HEK293 (cell line): ENCODE measurements around the gene BCAS3.

Source experiments
- CTCF ChIA-PET: fragments of 350-600 bp; formaldehyde crosslinking; extraction: SDS; loops from one replicate; lab custom pipeline; 2021; ENCODE audit warnings: antibody characterized with exemption; lab: Yijun Ruan, JAX
- POLR2A ChIA-PET: fragments of 300-600 bp; formaldehyde crosslinking; extraction: SDS; loops from one replicate; lab custom pipeline; 2020; ENCODE audit warnings: antibody characterized with exemption, inconsistent platforms; lab: Yijun Ruan, JAX
- H3K27ac ChIP-seq: fragments of 200-500 bp; sonication (Bioruptor generic); 2 replicates; pipeline ENCODE4 v1.5.1; 2014; ENCODE audit warnings: low read depth, low read length, control low read depth, inconsistent platforms; ENCODE audit errors: extremely low read depth
- H3K36me3 ChIP-seq, 2 experiments: fragments of 200-500 bp in 1 of 2; sonication (Bioruptor generic) in 1 of 2; 1 replicate in 1 of 2; 2 replicates in 1 of 2; pipeline ENCODE4 v1.5.1; 2014 to 2017; ENCODE audit warnings: inconsistent platforms in 2 of 2, low read length in 2 of 2; ENCODE audit not compliant: control insufficient read depth in 2 of 2, insufficient read depth in 1 of 2
- H3K4me1 ChIP-seq: fragments of 200-500 bp; sonication (Bioruptor generic); 2 replicates; pipeline ENCODE4 v1.5.1; 2014; ENCODE audit warnings: mild to moderate bottlenecking, low read length, inconsistent platforms; ENCODE audit not compliant: control insufficient read depth, insufficient read depth
- H3K4me3 ChIP-seq: 2 replicates; pipeline ENCODE4 v1.5.1; 2011; ENCODE audit warnings: low read depth, mild to moderate bottlenecking, control low read depth, low read length, moderate library complexity
- H3K9me3 ChIP-seq: fragments of 200-500 bp; sonication (Bioruptor generic); 2 replicates; pipeline ENCODE4 v1.5.1; 2014; ENCODE audit warnings: low read depth, low read length, inconsistent platforms; ENCODE audit not compliant: control insufficient read depth, insufficient read depth
- CTCF ChIP-seq: fragments of 450-650 bp; formaldehyde crosslinking; IDR thresholded peaks from 2 replicates; pipeline ENCODE4 v1.5.1; 2016; ENCODE audit warnings: missing biosample characterization, missing genetic modification characterization
- KLF7 ChIP-seq: fragments of 450-650 bp; formaldehyde crosslinking; IDR thresholded peaks from 2 replicates; pipeline ENCODE4 v1.5.1; 2016; ENCODE audit warnings: missing biosample characterization, missing genetic modification characterization, borderline replicate concordance
- KLF8 ChIP-seq: fragments of 450-650 bp; formaldehyde crosslinking; IDR thresholded peaks from 2 replicates; pipeline ENCODE4 v1.5.1; 2016; ENCODE audit warnings: missing biosample characterization, missing genetic modification characterization
- YY1 ChIP-seq: fragments of 450-650 bp; formaldehyde crosslinking; IDR thresholded peaks from 2 replicates; pipeline ENCODE4 v1.5.1; 2018; ENCODE audit warnings: missing biosample characterization, missing genetic modification characterization
- ZBTB1 ChIP-seq: fragments of 450-650 bp; formaldehyde crosslinking; IDR thresholded peaks from 2 replicates; pipeline ENCODE4 v1.5.1; 2016; ENCODE audit warnings: missing biosample characterization, missing genetic modification characterization
- ZBTB6 ChIP-seq: fragments of 450-650 bp; formaldehyde crosslinking; IDR thresholded peaks from 2 replicates; pipeline ENCODE4 v1.5.1; 2017; ENCODE audit warnings: missing biosample characterization, missing genetic modification characterization
- ZBTB7A ChIP-seq: fragments of 450-650 bp; formaldehyde crosslinking; IDR thresholded peaks from 2 replicates; pipeline ENCODE4 v1.5.1; 2016; ENCODE audit warnings: low read depth, missing biosample characterization, missing genetic modification characterization
- ZNF214 ChIP-seq: fragments of 450-650 bp; formaldehyde crosslinking; IDR thresholded peaks from 2 replicates; pipeline ENCODE4 v1.5.1; 2017; ENCODE audit warnings: missing biosample characterization, mild to moderate bottlenecking, missing genetic modification characterization, borderline replicate concordance
- ZNF350 ChIP-seq: fragments of 450-650 bp; formaldehyde crosslinking; IDR thresholded peaks from 2 replicates; pipeline ENCODE4 v1.5.0; 2017; ENCODE audit warnings: missing biosample characterization, mild to moderate bottlenecking, missing genetic modification characterization
- ZNF404 ChIP-seq: fragments of 450-650 bp; formaldehyde crosslinking; IDR thresholded peaks from 2 replicates; pipeline ENCODE4 v1.5.1; 2017; ENCODE audit warnings: missing biosample characterization, missing genetic modification characterization
- ZNF423 ChIP-seq: fragments of 450-650 bp; formaldehyde crosslinking; IDR thresholded peaks from 2 replicates; pipeline ENCODE4 v1.5.1; 2016; ENCODE audit warnings: missing biosample characterization, missing genetic modification characterization
- ZNF501 ChIP-seq: fragments of 450-650 bp; formaldehyde crosslinking; IDR thresholded peaks from 2 replicates; pipeline ENCODE4 v1.5.1; 2016; ENCODE audit warnings: missing biosample characterization, missing genetic modification characterization
- ZNF518A ChIP-seq: fragments of 450-650 bp; formaldehyde crosslinking; conservative IDR thresholded peaks from 2 replicates; pipeline ENCODE4 v1.5.1; 2016; ENCODE audit warnings: low read depth, missing biosample characterization, missing genetic modification characterization
- ZNF529 ChIP-seq: fragments of 450-650 bp; formaldehyde crosslinking; IDR thresholded peaks from 2 replicates; pipeline ENCODE4 v1.5.1; 2017; ENCODE audit warnings: missing genetic modification characterization, missing biosample characterization; ENCODE audit not compliant: insufficient replicate concordance
- ZNF555 ChIP-seq: fragments of 450-650 bp; formaldehyde crosslinking; conservative IDR thresholded peaks from 2 replicates; pipeline ENCODE4 v1.5.1; 2017; ENCODE audit warnings: missing biosample characterization, mild to moderate bottlenecking, missing genetic modification characterization, inconsistent platforms
- ZNF654 ChIP-seq: fragments of 450-650 bp; formaldehyde crosslinking; IDR thresholded peaks from 2 replicates; pipeline ENCODE4 v1.5.1; 2016; ENCODE audit warnings: low read depth, missing biosample characterization, missing genetic modification characterization
- ZNF747 ChIP-seq: fragments of 450-650 bp; formaldehyde crosslinking; IDR thresholded peaks from 2 replicates; pipeline ENCODE4 v1.5.1; 2016; ENCODE audit warnings: missing biosample characterization, missing genetic modification characterization
- ZSCAN30 ChIP-seq: fragments of 450-650 bp; IDR thresholded peaks from 2 replicates; pipeline ENCODE4 v1.5.1; 2018; ENCODE audit warnings: missing biosample characterization, mild to moderate bottlenecking, missing genetic modification characterization, moderate library complexity
- ZSCAN5A ChIP-seq: fragments of 450-650 bp; formaldehyde crosslinking; IDR thresholded peaks from 2 replicates; pipeline ENCODE4 v1.5.1; 2016; ENCODE audit warnings: missing biosample characterization, missing genetic modification characterization

Gene BCAS3

GRCh38 chr17:61088556-61088955, 410.9 kb downstream of the BCAS3 start:
- TF ChIP-seq ZSCAN5A (tag by site-specific recombination): no peak
- no peak for TF ChIP-seq KLF7 (tag by site-specific recombination)
- no peak for TF ChIP-seq ZNF404
- TF ChIP-seq ZBTB7A (tag by site-specific recombination): no peak
- no peak for TF ChIP-seq ZNF555 (tag by site-specific recombination)
- no peak for TF ChIP-seq ZNF350 (tag by site-specific recombination)
- TF ChIP-seq ZNF518A (tag by site-specific recombination): no peak
- no peak for TF ChIP-seq ZBTB1 (tag by site-specific recombination)
- no peak for TF ChIP-seq ZNF529 (tag by site-specific recombination)
- TF ChIP-seq ZNF747 (tag by site-specific recombination): no peak
- no peak for TF ChIP-seq ZNF214 (tag by site-specific recombination)
- TF ChIP-seq ZNF423 (tag by site-specific recombination): no peak
- TF ChIP-seq ZBTB6: no peak
- no peak for TF ChIP-seq ZSCAN30 (tag by site-specific recombination)
- TF ChIP-seq ZNF654 (tag by site-specific recombination): no peak
- TF ChIP-seq CTCF (tag by site-specific recombination): no peak
- no peak for TF ChIP-seq YY1 (tag by site-specific recombination)
- no peak for TF ChIP-seq ZNF501
- TF ChIP-seq KLF8 (tag by site-specific recombination): no peak
- CTCF ChIA-PET: no interaction called here

More at GRCh38 chr17:61088556-61088955, 410.9 kb downstream of the BCAS3 start:
- no peak overlapping the region for H3K4me3 ChIP-seq
- POLR2A ChIA-PET: no interaction called here
- H3K27ac ChIP-seq: no peak overlapping the region
- peaks cover 4% of the 10 kb centered on the region; the same call in 1 of the 2 replicates for H3K9me3 ChIP-seq
- H3K36me3 ChIP-seq: peaks cover 0 to 8% of the 10 kb centered on the region in 2 experiments; a peak in 2 of 3 replicates
- H3K4me1 ChIP-seq: no peaks in the 10 kb centered on the region
